HAP-1 (cell line): Measurements from ENCODE around the gene RBM23.

Experiments used
- DNase-seq, 2 experiments: peaks; one replicate each; pipeline ENCODE4 v3.0.0-alpha.2; 2016 to 2020; ENCODE audit warnings: low spot score in 2 of 2
- H3K27me3 ChIP-seq: fragments of 250-450 bp; sonication (Bioruptor Pico); 2 replicates; pipeline ENCODE4 v1.5.1; 2020; ENCODE audit warnings: low read depth, mild to moderate bottlenecking, moderate library complexity
- H3K36me3 ChIP-seq: fragments of 250-450 bp; sonication (Bioruptor Pico); replicated peaks from 2 replicates; pipeline ENCODE4 v1.5.1; 2020; ENCODE audit warnings: mild to moderate bottlenecking
- H3K4me1 ChIP-seq: fragments of 250-450 bp; sonication (Bioruptor Pico); 2 replicates; pipeline ENCODE4 v1.5.1; 2020; ENCODE audit warnings: mild to moderate bottlenecking
- H3K4me3 ChIP-seq: fragments of 250-450 bp; sonication (Bioruptor Pico); 2 replicates; pipeline ENCODE4 v1.5.1; 2020; ENCODE audit warnings: mild to moderate bottlenecking, moderate library complexity
- H3K9me3 ChIP-seq: fragments of 250-450 bp; sonication (Bioruptor Pico); 2 replicates; pipeline ENCODE4 v1.5.1; 2020; ENCODE audit warnings: mild to moderate bottlenecking, moderate library complexity
- in situ Hi-C: fragments of 300-500 bp; cut with MboI; formaldehyde crosslinking; loops from 3 replicates; pipeline ENCODE4 v1.14.3; 2020; ENCODE audit warnings: low sequenced_read_pairs, inconsistent platforms, mixed read lengths

The RBM23 gene

DNA sequence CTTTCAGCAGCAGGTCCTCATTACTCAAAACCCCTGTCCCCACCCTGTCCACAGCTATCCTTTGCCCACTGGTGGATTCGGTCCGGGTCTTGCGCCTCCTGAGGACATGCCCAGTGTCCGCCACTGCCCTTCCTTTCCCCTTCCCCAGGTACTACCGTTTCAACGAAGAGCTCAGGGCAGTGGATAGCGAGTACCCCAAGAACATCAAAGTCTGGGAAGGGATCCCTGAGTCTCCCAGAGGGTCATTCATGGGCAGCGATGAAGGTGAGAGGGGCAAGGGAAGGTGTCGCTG lies 73.9 kb downstream of the RBM23 start:
- no peaks in the 10 kb centered on the region for H3K36me3 ChIP-seq

GRCh38 chr14:22844221-22845102 lies 74.5 kb downstream of the RBM23 start:
- no peak for DNase-seq
- H3K4me3 ChIP-seq, result no peak overlapping the region
- H3K36me3 ChIP-seq, result no peaks in the 10 kb centered on the region
- H3K4me1 ChIP-seq, result no peaks in the 10 kb centered on the region
- in situ Hi-C loops, result no loop called here
- H3K9me3 ChIP-seq, result no peaks in the 10 kb centered on the region
- H3K27me3 ChIP-seq, result no peaks in the 10 kb centered on the region

More for the DNA sequence above, 73.9 kb downstream of the RBM23 start:
- Histone ChIP-seq H3K4me3 (no peak overlapping the region), H3K4me1 (no peaks in the 10 kb centered on the region), H3K27me3 (no peaks in the 10 kb centered on the region), H3K9me3 (no peaks in the 10 kb centered on the region)
- no peak for DNase-seq
- in situ Hi-C loops, result no loop called here
